ENCODE measurements around the gene PDHA1.

PDHA1 gene

DNA sequence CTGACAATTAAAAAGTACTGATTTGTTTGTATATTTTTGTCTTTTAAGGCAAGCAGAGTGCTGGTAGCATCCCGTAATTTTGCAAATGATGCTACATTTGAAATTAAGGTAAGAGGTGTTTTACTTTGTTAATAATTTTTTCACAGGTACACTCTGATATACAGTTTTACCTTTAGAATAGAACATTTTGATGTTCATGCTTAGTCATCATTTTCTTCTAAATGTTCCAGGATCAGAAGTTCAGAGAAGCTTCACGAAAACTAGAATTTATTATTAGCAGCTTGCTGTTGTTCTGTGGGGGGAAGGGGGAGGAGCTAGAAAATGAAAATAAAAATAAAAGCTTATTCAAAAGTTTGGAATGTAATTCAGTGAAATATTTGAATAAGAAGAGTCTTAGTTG, 5.5 kb downstream of the PDHA1 start:
- H3K4me1 ChIP-seq (ENCODE audit: control insufficient read depth in 1 of 2, insufficient read depth in 1 of 2, low read depth in 1 of 2, low read length in 1 of 2) = peaks cover 32 to 42% of the 10 kb centered on the region in 2 experiments
- no peaks in the 10 kb centered on the region for H3K36me3 ChIP-seq
- TF ChIP-seq CTCF (IDR thresholded peaks at IDR 0.05) = no peak

DNA sequence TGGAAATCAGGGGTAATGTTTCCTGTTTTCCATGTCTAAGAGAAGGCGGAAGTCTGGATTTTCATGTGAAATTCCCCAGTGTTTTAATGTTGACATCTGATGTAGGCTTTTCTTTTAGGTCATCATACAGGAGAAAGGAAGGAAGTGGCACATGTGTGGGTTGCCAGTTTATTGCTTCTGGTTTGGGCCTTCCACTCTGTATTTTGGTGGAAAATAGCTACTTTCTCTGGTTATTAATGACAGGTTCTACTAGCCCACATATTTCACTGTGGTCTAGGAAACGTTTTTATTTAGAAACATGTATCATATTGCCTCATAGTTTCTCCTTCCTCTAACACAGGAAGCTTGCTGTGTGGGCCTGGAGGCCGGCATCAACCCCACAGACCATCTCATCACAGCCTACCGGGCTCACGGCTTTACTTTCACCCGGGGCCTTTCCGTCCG, 7.2 kb downstream of the PDHA1 start:
- Histone ChIP-seq H3K9me3 (no peaks in the 10 kb centered on the region), H3K27ac (peak overlapping the region; percentile 78), H3K36me3 (no peaks in the 10 kb centered on the region), H3K4me3 (ENCODE audit: low read depth in 1 of 2, low read length in 1 of 2) (peak overlapping the region in 1 of 2 experiments; percentile 20), H3K4me1 (ENCODE audit: control insufficient read depth in 1 of 2, insufficient read depth in 1 of 2, low read depth in 1 of 2, low read length in 1 of 2) (peaks cover 22 to 29% of the 10 kb centered on the region in 2 experiments), H3K27me3 (no peaks in the 10 kb centered on the region)
- no peak for TF ChIP-seq CTCF (IDR thresholded peaks at IDR 0.05)

More for the DNA sequence above, 5.5 kb downstream of the PDHA1 start:
- Histone ChIP-seq H3K27me3 (no peaks in the 10 kb centered on the region), H3K9me3 (no peaks in the 10 kb centered on the region), H3K27ac (peak overlapping the region; percentile 78), H3K4me3 (ENCODE audit: low read depth in 1 of 2, low read length in 1 of 2) (no peak overlapping the region)

GRCh38 chrX:19354625-19355024, 10.9 kb downstream of the PDHA1 start:
- no peak overlapping the region for H3K4me3 ChIP-seq (ENCODE audit: low read depth in 1 of 2, low read length in 1 of 2)
- no peak overlapping the region for H3K27ac ChIP-seq
- peaks cover 13% of the 10 kb centered on the region for H3K36me3 ChIP-seq
- no peaks in the 10 kb centered on the region for H3K27me3 ChIP-seq
- H3K4me1 ChIP-seq (ENCODE audit: control insufficient read depth in 1 of 2, insufficient read depth in 1 of 2, low read depth in 1 of 2, low read length in 1 of 2) = peaks cover 30 to 35% of the 10 kb centered on the region in 2 experiments
- TF ChIP-seq CTCF (IDR thresholded peaks at IDR 0.05) = no peak
- H3K9me3 ChIP-seq = no peaks in the 10 kb centered on the region

DNA sequence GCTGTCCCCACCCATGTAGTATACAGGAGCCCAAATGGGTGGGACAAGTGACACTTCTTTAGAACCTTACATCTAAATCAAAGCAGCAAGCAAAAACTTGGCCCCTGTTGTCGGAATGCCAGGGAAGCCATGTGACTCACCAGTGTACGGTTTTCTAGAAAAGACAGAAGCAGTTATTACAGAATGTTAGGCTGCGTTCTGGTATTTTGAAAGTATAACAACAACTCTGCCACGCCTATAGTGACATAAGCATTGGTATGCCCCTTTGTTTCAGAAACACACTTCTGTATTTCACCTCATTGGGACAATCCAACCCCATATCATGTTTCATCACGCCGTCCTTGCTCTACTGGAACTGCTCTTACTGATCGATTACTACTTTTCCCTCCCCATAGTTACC, 14.8 kb downstream of the PDHA1 start:
- Histone ChIP-seq H3K27me3 (no peaks in the 10 kb centered on the region), H3K27ac (peak overlapping the region; percentile 76), H3K4me3 (ENCODE audit: low read depth in 1 of 2, low read length in 1 of 2) (no peak overlapping the region), H3K9me3 (no peaks in the 10 kb centered on the region), H3K4me1 (ENCODE audit: control insufficient read depth in 1 of 2, insufficient read depth in 1 of 2, low read depth in 1 of 2, low read length in 1 of 2) (peaks cover 10 to 13% of the 10 kb centered on the region in 2 experiments), H3K36me3 (peaks cover 18% of the 10 kb centered on the region)
- TF ChIP-seq CTCF (IDR thresholded peaks at IDR 0.05) = no peak

DNA sequence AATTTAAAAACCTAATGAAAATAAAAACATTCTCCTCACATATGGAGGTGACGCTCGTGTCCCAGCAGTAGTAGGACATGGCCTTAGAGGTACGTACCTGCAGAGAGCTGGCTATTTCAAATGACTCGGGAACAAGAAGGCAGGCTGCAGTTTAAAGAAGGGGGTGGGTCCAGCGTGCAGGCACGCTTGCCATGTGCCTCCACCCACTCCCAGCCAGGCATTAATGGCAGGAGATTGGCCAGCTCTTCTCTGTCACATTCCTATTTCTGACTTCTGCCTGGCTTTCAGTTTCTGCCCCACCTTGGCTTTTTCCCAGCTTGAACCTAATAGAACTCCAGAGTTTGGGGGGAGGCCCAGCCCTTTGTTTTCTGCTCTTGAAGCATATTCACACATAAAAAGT, 17.2 kb downstream of the PDHA1 start:
- Histone ChIP-seq H3K27ac (no peak overlapping the region), H3K9me3 (no peaks in the 10 kb centered on the region), H3K27me3 (no peaks in the 10 kb centered on the region), H3K36me3 (peaks cover 18% of the 10 kb centered on the region), H3K4me1 (ENCODE audit: control insufficient read depth in 1 of 2, insufficient read depth in 1 of 2, low read depth in 1 of 2, low read length in 1 of 2) (peaks cover 10 to 13% of the 10 kb centered on the region in 2 experiments), H3K4me3 (ENCODE audit: low read depth in 1 of 2, low read length in 1 of 2) (no peak overlapping the region)
- no peak for TF ChIP-seq CTCF (IDR thresholded peaks at IDR 0.05)

GRCh38 chrX:19361701-19362100, 18.0 kb downstream of the PDHA1 start:
- TF ChIP-seq CTCF (IDR thresholded peaks at IDR 0.05) = no peak
- Histone ChIP-seq H3K4me1 (ENCODE audit: control insufficient read depth in 1 of 2, insufficient read depth in 1 of 2, low read depth in 1 of 2, low read length in 1 of 2) (peaks cover 10 to 13% of the 10 kb centered on the region in 2 experiments), H3K36me3 (peaks cover 14% of the 10 kb centered on the region), H3K27me3 (no peaks in the 10 kb centered on the region), H3K27ac (no peak overlapping the region), H3K4me3 (ENCODE audit: low read depth in 1 of 2, low read length in 1 of 2) (no peak overlapping the region), H3K9me3 (no peaks in the 10 kb centered on the region)
